GM12878 (cell line): Measurements from ENCODE around the gene ADAMTS4. TPM values are rescaled to one million over a fixed set of nuclear protein-coding genes. Genes with fewer than 3 reads are reported as not detected.
A peak's percentile ranks its signal among the peaks of the same experiment; 100 is the strongest.

ENCODE experiments used
- ATAC-seq: fragments of 200-7000 bp; cut with Tn5 transposase; 3 replicates; pipeline ENCODE4 v1.9.1; 2020; ENCODE audit warnings: mild to moderate bottlenecking, moderate library complexity
- BruUV-seq: library from RNA; stranded (reverse); fragments of 400-500 nt; replicated peaks from 2 replicates; lab custom pipeline; 2021; lab: Mats Ljungman, UMichigan
- CTCF ChIA-PET: fragments of 300-600 bp; sonication (Branson Sonifier 250); formaldehyde crosslinking; extraction: SDS; loops from one replicate; lab custom pipeline; 2021; ENCODE audit warnings: inconsistent platforms; lab: Yijun Ruan, JAX
- POLR2A ChIA-PET: fragments of 350-600 bp; formaldehyde crosslinking; extraction: SDS; loops from one replicate; lab custom pipeline; 2021; ENCODE audit warnings: inconsistent platforms; lab: Charles Lee
- RAD21 ChIA-PET: fragments of 300-600 bp; sonication (Branson Sonifier 250); formaldehyde crosslinking; loops from one replicate; lab custom pipeline; 2023; ENCODE audit warnings: antibody characterized with exemption; ENCODE audit not compliant: unreplicated experiment; lab: Charles Lee
- SMC1A ChIA-PET: fragments of 300-600 bp; sonication (Branson Sonifier 250); formaldehyde crosslinking; loops from one replicate; lab custom pipeline; 2023; ENCODE audit not compliant: unreplicated experiment, uncharacterized antibody; lab: Charles Lee
- DNase-seq: peaks from one replicate; pipeline ENCODE4 v3.0.0-alpha.2; 2011; ENCODE audit warnings: low read depth, low spot score
- FAIRE-seq: peaks from 3 replicates; lab custom pipeline; 2011; peaks lifted over from hg19 to GRCh38; lab: Jason Lieb, UNC
- H2AFZ ChIP-seq: 2 replicates; pipeline ENCODE4 v1.6.0; 2011; ENCODE audit warnings: low read depth, low read length, control low read depth; ENCODE audit not compliant: control insufficient read depth
- H3K27ac ChIP-seq: 2 replicates; pipeline ENCODE4 v1.5.1; 2011; ENCODE audit warnings: control low read depth; ENCODE audit not compliant: control insufficient read depth, insufficient read depth
- H3K27me3 ChIP-seq, 2 experiments: replicated peaks in 1 of 2; 2 replicates each; pipeline versions ENCODE4 v1.6.0 to v1.6.1; 2011; ENCODE audit warnings: low read length in 1 of 2; ENCODE audit not compliant: control insufficient read depth in 2 of 2, insufficient read depth in 2 of 2
- H3K36me3 ChIP-seq, 2 experiments: 2 replicates each; pipeline ENCODE4 v1.5.1; 2011; ENCODE audit warnings: low read length in 1 of 2; ENCODE audit not compliant: control insufficient read depth in 2 of 2, insufficient read depth in 2 of 2
- H3K4me1 ChIP-seq: 2 replicates; pipeline ENCODE4 v1.6.1; 2011; ENCODE audit warnings: mild to moderate bottlenecking, low read length, moderate library complexity, mixed read lengths; ENCODE audit not compliant: control insufficient read depth, insufficient read depth
- H3K4me2 ChIP-seq: 2 replicates; pipeline ENCODE4 v1.6.0; 2011; ENCODE audit warnings: control low read depth; ENCODE audit not compliant: control insufficient read depth, insufficient read depth
- H3K4me3 ChIP-seq: fragments of 200-600 bp; sonication (generic); 2 replicates; pipeline ENCODE4 v1.5.1; 2016
- H3K79me2 ChIP-seq: 2 replicates; pipeline ENCODE4 v1.6.0; 2011; ENCODE audit warnings: low read length; ENCODE audit not compliant: control insufficient read depth, insufficient read depth
- H3K9ac ChIP-seq: 2 replicates; pipeline ENCODE4 v1.8.0; 2011; ENCODE audit warnings: low read length, control low read depth, mixed read lengths; ENCODE audit not compliant: control insufficient read depth, insufficient read depth
- H3K9me3 ChIP-seq: replicated peaks from 3 replicates; pipeline ENCODE4 v1.5.1; 2011; ENCODE audit warnings: mild to moderate bottlenecking, low read length; ENCODE audit not compliant: control insufficient read depth, insufficient read depth
- H4K20me1 ChIP-seq: 2 replicates; pipeline ENCODE4 v1.6.0; 2011; ENCODE audit not compliant: control insufficient read depth, insufficient read depth
- CTCF ChIP-seq, 3 experiments: IDR thresholded peaks in 2 of 3; conservative IDR thresholded peaks in 1 of 3; 2 replicates each; pipeline ENCODE4 v1.5.1; 2011; ENCODE audit warnings: low read depth in 3 of 3, low read length in 3 of 3, mild to moderate bottlenecking in 3 of 3, control low read depth in 2 of 3, moderate library complexity in 2 of 3, inconsistent platforms in 1 of 3, mixed read lengths in 1 of 3; ENCODE audit not compliant: control insufficient read depth in 2 of 3, insufficient read depth in 1 of 3; ENCODE audit errors: extremely low read depth in 1 of 3
- MEF2B ChIP-seq: fragments of 450-650 bp; IDR thresholded peaks from 2 replicates; pipeline ENCODE4 v1.6.1; 2018; ENCODE audit warnings: mild to moderate bottlenecking, moderate library complexity; ENCODE audit not compliant: partially characterized antibody, poor library complexity, severe bottlenecking
- RAD21 ChIP-seq: IDR thresholded peaks from 2 replicates; pipeline ENCODE4 v1.6.1; 2011; ENCODE audit warnings: mild to moderate bottlenecking, low read depth, low read length, moderate library complexity; ENCODE audit not compliant: insufficient read depth
- RBBP5 ChIP-seq: fragments of 200-600 bp; sonication (generic); conservative IDR thresholded peaks from 2 replicates; pipeline ENCODE4 v1.6.1; 2016
- SMARCA5 ChIP-seq: fragments of 450-650 bp; IDR thresholded peaks from 2 replicates; pipeline ENCODE4 v1.6.1; 2017; ENCODE audit warnings: mild to moderate bottlenecking
- SREBF1 ChIP-seq: IDR thresholded peaks from 2 replicates; pipeline ENCODE4 v1.6.1; 2012; ENCODE audit warnings: mild to moderate bottlenecking, low read length
- ZNF384 ChIP-seq: IDR thresholded peaks from 2 replicates; pipeline ENCODE4 v1.6.1; 2012; ENCODE audit warnings: low read depth, mild to moderate bottlenecking, low read length, improper control_type of control experiment, borderline replicate concordance
- WGBS: methylation state at CpG from one replicate; pipeline ENCODE4 v1.1.6; 2016; ENCODE audit warnings: low lambda C conversion rate; ENCODE audit not compliant: insufficient replicate concordance, insufficient coverage; ENCODE audit errors: missing lambda C conversion rate; 5-methylcytosine and 5-hydroxymethylcytosine counted together
- in situ Hi-C: fragments of 300-500 bp; cut with MboI; formaldehyde crosslinking; loops from 9 replicates; pipeline ENCODE4 v1.14.3; 2018; ENCODE audit warnings: mixed read lengths
- intact Hi-C: fragments of 100-400 bp; cut with micrococcal nuclease; formaldehyde crosslinking; loops from one replicate; pipeline ENCODE4 v1.14.2; 2022; ENCODE audit not compliant: unreplicated experiment
- polyA plus RNA-seq, 11 experiments: library from polyadenylated mRNA; depleted of rRNA in 4 of 11; unstranded in 6 of 11; stranded (reverse) in 5 of 11; fragments of >200 nt; fragmentation: Nextera tagmentation in 4 of 11; fragmentation: Illumina TruSeq in 1 of 11; extraction: Ambion mirVana in 4 of 11; extraction: Trizol in 1 of 11; gene quantifications; 1 replicate in 1 of 11; 2 replicates in 10 of 11; pipeline versions ENCODE4 v1.2.1 to v1.2.3, GENCODE V29; 2011 to 2016; ENCODE audit warnings: inconsistent platforms in 2 of 11, missing spikeins in 2 of 11, low read depth in 1 of 11
- total RNA-seq, 4 experiments: library from RNA; depleted of rRNA in 3 of 4; stranded (reverse); fragments of >200 nt in 3 of 4; fragmentation: Illumina TruSeq in 1 of 4; extraction: Trizol in 1 of 4; gene quantifications; 2 replicates each; pipeline versions ENCODE4 v1.2.1 to v1.2.3, GENCODE V29; 2013 to 2021

Gene ADAMTS4
- total and polyA plus RNA-seq, 10 of the 15 experiments (the other 5 are each of a cell fraction or from before 2014, with no cell fraction given) = 0.01 to 0.13 (median 0.05) TPM; not detected in 2

- no peak for TF ChIP-seq MEF2B
- TF ChIP-seq SMARCA5 = no peak
These were observed 31.9 kb upstream of the ADAMTS4 start (continued) for GRCh38 chr1:161230762-161231161.

- H3K36me3 ChIP-seq = peaks cover 3 to 4% of the 10 kb centered on the region in 2 experiments; a peak in 2 of 4 replicates
- H3K4me1 ChIP-seq = peaks cover 18% of the 10 kb centered on the region
- no peak overlapping the region for H3K27ac ChIP-seq
- no peak overlapping the region for H3K4me2 ChIP-seq
- BruUV-seq = no TSS peak
- intact Hi-C loops = loop anchor here (5.0 kb wide), 1 partner anchor 77 kb away; the partner anchor contains the start of gene MPZ
- peaks cover 10% of the 10 kb centered on the region for H3K79me2 ChIP-seq
- 57% methylated on average over 3 of the region's 3 CpGs for WGBS
- ATAC-seq (no peak), FAIRE-seq (no peak), DNase-seq (no peak)
- no peaks in the 10 kb centered on the region for H3K9me3 ChIP-seq
- H3K4me3 ChIP-seq = no peak overlapping the region
- in situ Hi-C loops = loop anchor here (5.0 kb wide), 2 partner anchors 62 to 152 kb away; no protein-coding TSS in a partner anchor
- no peaks in the 10 kb centered on the region for H4K20me1 ChIP-seq
- CTCF ChIA-PET = interaction anchor here (0.6 to 17.1 kb wide), 13 partner anchors 9 to 807 kb away, joined by 3 to 385 read pairs (median 4); partner anchors contain the start of genes CFAP126, NDUFS2 and PPOX
- no peak overlapping the region for H2AFZ ChIP-seq
- TF ChIP-seq RBBP5 = no peak
- 0 out of 2 replicates have a peak, but pooled peaks have one; percentile 3 for TF ChIP-seq RAD21
- no peak for TF ChIP-seq SREBF1
- TF ChIP-seq CTCF (IDR thresholded peaks at IDR 0.05 in 2 of 3, conservative IDR thresholded peaks at IDR 0.05 in 1 of 3; ENCODE audit: control insufficient read depth in 2 of 3, extremely low read depth in 1 of 3, insufficient read depth in 1 of 3, low read depth in 3 of 3, low read length in 3 of 3) = peak in 1 of 3 experiments; percentile 13; a peak in 1 of 6 replicates
- no peak for TF ChIP-seq ZNF384
- RAD21 ChIA-PET = interaction anchor here (0.7 to 2.5 kb wide), 7 partner anchors 37 to 154 kb away, joined by 3 to 22 read pairs (median 4); no protein-coding TSS in a partner anchor
- POLR2A ChIA-PET = interaction anchor here (1.0 kb wide), 1 partner anchor 144 kb away, joined by 4 read pairs; no protein-coding TSS in a partner anchor
- H3K27me3 ChIP-seq = no peaks in the 10 kb centered on the region
- H3K9ac ChIP-seq = no peak overlapping the region
- SMC1A ChIA-PET = interaction anchor here (1.0 to 6.3 kb wide), 8 partner anchors 11 to 152 kb away, joined by 3 to 62 read pairs (median 4); partner anchors contain the start of gene CFAP126
These were observed 31.0 kb upstream of the ADAMTS4 start for GRCh38 chr1:161229896-161230295.
